Activated CD8-positive, alpha-beta memory T cell treated with anti-CD3 and anti-CD28 coated beads, Interleukin-2, amount 50 U/mL, for 1 hour (primary cell): Measurements from ENCODE around the gene KIF7.

Source experiments
- DNase-seq: peaks from one replicate; pipeline ENCODE4 v3.0.0-alpha.2; 2020; ENCODE audit errors: extremely low read depth

KIF7 gene

GRCh38 chr15:89649013-89649625 lies 6.1 kb downstream of the KIF7 start:
- no peak for DNase-seq

GRCh38 chr15:89648106-89649012 lies 6.9 kb downstream of the KIF7 start:
- no peak for DNase-seq

- DNase-seq, result no peak
These were observed 7.9 kb downstream of the KIF7 start for GRCh38 chr15:89647191-89647851.

GRCh38 chr15:89646416-89647141 lies 8.7 kb downstream of the KIF7 start:
- DNase-seq, result no peak

GRCh38 chr15:89645680-89646079 lies 9.6 kb downstream of the KIF7 start:
- DNase-seq, result no peak

- DNase-seq, result no peak
These were observed 13.2 kb downstream of the KIF7 start for GRCh38 chr15:89642106-89642505.

GRCh38 chr15:89641053-89641452 lies 14.2 kb downstream of the KIF7 start:
- DNase-seq, result no peak

GRCh38 chr15:89640245-89640644 lies 15.0 kb downstream of the KIF7 start:
- DNase-seq, result no peak

GRCh38 chr15:89633585-89633984 lies 21.7 kb downstream of the KIF7 start:
- no peak for DNase-seq

- DNase-seq, result no peak
These were observed 22.5 kb downstream of the KIF7 start for GRCh38 chr15:89632563-89633430.

- no peak for DNase-seq
These were observed 23.4 kb downstream of the KIF7 start for GRCh38 chr15:89631902-89632264.

GRCh38 chr15:89630974-89631901 lies 24.0 kb downstream of the KIF7 start:
- DNase-seq, result no peak

GRCh38 chr15:89630260-89630659 lies 25.0 kb downstream of the KIF7 start:
- DNase-seq, result no peak

- DNase-seq, result no peak
These were observed 25.4 kb downstream of the KIF7 start for GRCh38 chr15:89629829-89630228.

GRCh38 chr15:89628806-89629715 lies 26.2 kb downstream of the KIF7 start:
- no peak for DNase-seq

- no peak for DNase-seq
These were observed 27.0 kb downstream of the KIF7 start for GRCh38 chr15:89628301-89628700.

- no peak for DNase-seq
These were observed 27.9 kb downstream of the KIF7 start for GRCh38 chr15:89627256-89627970.

GRCh38 chr15:89625716-89626115 lies 29.6 kb downstream of the KIF7 start:
- no peak for DNase-seq
